SU-DHL-6 (cell line): ENCODE data around the gene CLPX.
"Not testable (repeated sequence)": the region's sequence is repeated elsewhere in the genome, so short reads cannot be mapped to it uniquely, and the experiment has no call there.

Experiments
- H2AFZ ChIP-seq: fragments of 200-600 bp; sonication (generic); 2 replicates; pipeline ENCODE4 v1.6.1; 2014; ENCODE audit warnings: low read depth, mild to moderate bottlenecking, moderate library complexity, mixed read lengths, antibody characterized with exemption, low read length; ENCODE audit not compliant: severe bottlenecking
- H3F3A ChIP-seq: fragments of 200-600 bp; shearing (Covaris generic); 2 replicates; pipeline ENCODE4 v1.6.0; 2016; ENCODE audit warnings: antibody characterized with exemption, mild to moderate bottlenecking; ENCODE audit not compliant: insufficient read depth
- H3K27ac ChIP-seq: fragments of 200-600 bp; sonication (generic); 2 replicates; pipeline ENCODE4 v1.5.1; 2016; ENCODE audit warnings: low read depth, mild to moderate bottlenecking, low read length, moderate library complexity, mixed read lengths
- H3K27me3 ChIP-seq: fragments of 200-600 bp; sonication (generic), shearing (Covaris generic); 2 replicates; pipeline ENCODE4 v1.6.0; 2014; ENCODE audit warnings: mild to moderate bottlenecking, low read length
- H3K36me3 ChIP-seq: fragments of 200-600 bp; sonication (generic); 2 replicates; pipeline ENCODE4 v1.6.1; 2014; ENCODE audit warnings: mild to moderate bottlenecking, low read length, mixed read lengths
- H3K4me2 ChIP-seq: fragments of 300-600, 200-600 bp; shearing (Covaris generic), sonication (generic); 2 replicates; pipeline ENCODE4 v1.6.0; 2014; ENCODE audit warnings: low read length, low read depth, mild to moderate bottlenecking; ENCODE audit not compliant: poor library complexity, severe bottlenecking
- H3K4me3 ChIP-seq: fragments of 200-600 bp; sonication (generic); 2 replicates; pipeline ENCODE4 v1.5.1; 2014; ENCODE audit warnings: antibody characterized with exemption, low read length, mild to moderate bottlenecking, mixed read lengths; ENCODE audit not compliant: insufficient read depth, poor library complexity, severe bottlenecking
- H3K79me2 ChIP-seq: fragments of 200-600 bp; sonication (generic); 2 replicates; pipeline ENCODE4 v1.6.1; 2014; ENCODE audit warnings: mild to moderate bottlenecking, low read length, moderate library complexity; ENCODE audit not compliant: insufficient read depth
- H3K9ac ChIP-seq: fragments of 200-600 bp; sonication (generic); 2 replicates; pipeline ENCODE4 v1.7.0; 2014; ENCODE audit warnings: mild to moderate bottlenecking, low read length
- H3K9me2 ChIP-seq: fragments of 200-600 bp; sonication (generic); replicated peaks from 2 replicates; pipeline ENCODE4 v1.6.1; 2014; ENCODE audit warnings: low read length; ENCODE audit not compliant: insufficient read depth
- H3K9me3 ChIP-seq: fragments of 200-600 bp; sonication (generic); 2 replicates; pipeline ENCODE4 v1.6.1; 2014; ENCODE audit warnings: low read length, mixed read lengths; ENCODE audit not compliant: insufficient read depth
- H4K20me1 ChIP-seq: fragments of 200-600 bp; sonication (generic); 2 replicates; pipeline ENCODE4 v1.6.1; 2014; ENCODE audit warnings: low read depth, mild to moderate bottlenecking, antibody characterized with exemption, low read length, moderate library complexity, mixed read lengths
- CTCF ChIP-seq: fragments of 200-600 bp; sonication (generic); IDR thresholded peaks from one replicate; pipeline ENCODE4 v1.5.1; 2017; ENCODE audit warnings: antibody characterized with exemption, mild to moderate bottlenecking, low read length, moderate library complexity; ENCODE audit not compliant: insufficient read depth, poor library complexity, severe bottlenecking
- EZH2phosphoT487 ChIP-seq: fragments of 200-600 bp; sonication (generic), shearing (Covaris generic); conservative IDR thresholded peaks from 2 replicates; pipeline ENCODE4 v1.6.1; 2018; ENCODE audit warnings: mild to moderate bottlenecking, antibody characterized with exemption, low read length, moderate library complexity, mixed read lengths

Gene CLPX

GRCh38 chr15:65182538-65182937 lies 2.6 kb downstream of the CLPX start:
- Histone ChIP-seq H3K4me3 (peak overlapping the region; percentile 76), H4K20me1 (no peaks in the 10 kb centered on the region), H3F3A (peaks cover 15% of the 10 kb centered on the region), H3K4me2 (peak overlapping the region; percentile 98), H3K9me2 (no peaks in the 10 kb centered on the region), H3K27ac (peak overlapping the region; percentile 66), H3K36me3 (peaks cover 18% of the 10 kb centered on the region; the same call in 1 of the 2 replicates), H3K9me3 (no peaks in the 10 kb centered on the region), H3K9ac (peak overlapping the region; percentile 19; the same call in 1 of the 2 replicates), H3K79me2 (peaks cover 53% of the 10 kb centered on the region), H2AFZ (peak overlapping the region; percentile 69), H3K27me3 (no peaks in the 10 kb centered on the region)
- TF ChIP-seq CTCF: no peak
- no peak for TF ChIP-seq EZH2phosphoT487

GRCh38 chr15:65181582-65182353 lies 3.4 kb downstream of the CLPX start:
- not testable (repeated sequence) for H3K4me3 ChIP-seq, H3K27me3 ChIP-seq, H2AFZ ChIP-seq, H3K9ac ChIP-seq, H3K9me2 ChIP-seq, H4K20me1 ChIP-seq, H3K9me3 ChIP-seq
- peak overlapping the region; percentile 98 for H3K4me2 ChIP-seq
- peaks cover 53% of the 10 kb centered on the region for H3K79me2 ChIP-seq
- H3F3A ChIP-seq: peaks cover 15% of the 10 kb centered on the region
- H3K36me3 ChIP-seq: peaks cover 18% of the 10 kb centered on the region; the same call in 1 of the 2 replicates
- H3K27ac ChIP-seq: peak overlapping the region; percentile 66; the same call in 1 of the 2 replicates

- Histone ChIP-seq H3K36me3 (peaks cover 22% of the 10 kb centered on the region; the same call in 1 of the 2 replicates), H3K4me2 (no peak overlapping the region), H3K9me2 (no peaks in the 10 kb centered on the region), H3F3A (peaks cover 12% of the 10 kb centered on the region), H3K27ac (no peak overlapping the region), H3K79me2 (peaks cover 58% of the 10 kb centered on the region), H4K20me1 (no peaks in the 10 kb centered on the region), H3K9ac (no peak overlapping the region), H3K9me3 (no peaks in the 10 kb centered on the region), H3K27me3 (no peaks in the 10 kb centered on the region), H2AFZ (no peak overlapping the region), H3K4me3 (no peak overlapping the region)
- TF ChIP-seq EZH2phosphoT487 (no peak), CTCF (no peak)
These were observed 5.0 kb downstream of the CLPX start for GRCh38 chr15:65180167-65180566.

GRCh38 chr15:65177901-65178300 lies 7.2 kb downstream of the CLPX start:
- Histone ChIP-seq H3K27ac (no peak overlapping the region), H3K9me3 (no peaks in the 10 kb centered on the region), H4K20me1 (no peaks in the 10 kb centered on the region), H3K79me2 (peaks cover 37% of the 10 kb centered on the region), H2AFZ (no peak overlapping the region), H3K4me2 (no peak overlapping the region), H3F3A (peaks cover 12% of the 10 kb centered on the region), H3K9ac (no peak overlapping the region), H3K36me3 (peaks cover 22% of the 10 kb centered on the region; the same call in 1 of the 2 replicates), H3K9me2 (no peaks in the 10 kb centered on the region), H3K4me3 (no peak overlapping the region), H3K27me3 (no peaks in the 10 kb centered on the region)
- TF ChIP-seq CTCF (no peak), EZH2phosphoT487 (no peak)
